HG03457 (cell line): ENCODE measurements around the gene SCNN1G.

Experiments used
- ATAC-seq: cut with Tn5 transposase; IDR thresholded peaks from one replicate; pipeline ENCODE4 v1.9.1; 2021; ENCODE audit warnings: moderate number of reproducible peaks; ENCODE audit not compliant: unreplicated experiment

SCNN1G gene

DNA sequence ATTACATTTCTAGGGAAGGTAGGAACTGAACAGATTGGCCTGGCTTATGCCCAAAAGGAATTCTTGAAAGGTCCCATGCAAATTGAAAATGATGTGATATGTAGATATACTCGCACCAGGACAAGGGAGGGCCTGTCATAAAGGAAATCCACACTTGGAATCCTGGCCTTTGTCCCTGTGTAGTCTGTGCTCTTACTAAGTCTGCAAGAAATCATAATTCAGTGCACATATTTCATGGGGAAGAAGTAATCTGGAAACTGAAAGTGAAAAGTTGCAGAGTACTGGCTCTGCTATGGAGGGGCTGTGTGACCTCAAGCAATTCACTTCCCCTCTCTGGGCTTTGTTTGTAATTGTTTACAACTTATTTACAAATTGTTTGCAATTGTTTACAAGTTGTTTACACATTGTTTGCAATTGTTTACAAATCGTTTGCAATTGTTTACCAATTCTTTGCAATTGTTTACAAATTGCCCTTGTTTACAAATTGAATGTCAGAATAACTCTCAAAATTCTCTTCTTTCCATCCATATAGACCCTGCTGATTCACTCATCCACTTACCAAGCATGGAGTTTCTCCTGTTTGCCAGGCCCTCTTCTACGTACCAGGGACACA, 12.9 kb downstream of the SCNN1G start:
- no peak for ATAC-seq

DNA sequence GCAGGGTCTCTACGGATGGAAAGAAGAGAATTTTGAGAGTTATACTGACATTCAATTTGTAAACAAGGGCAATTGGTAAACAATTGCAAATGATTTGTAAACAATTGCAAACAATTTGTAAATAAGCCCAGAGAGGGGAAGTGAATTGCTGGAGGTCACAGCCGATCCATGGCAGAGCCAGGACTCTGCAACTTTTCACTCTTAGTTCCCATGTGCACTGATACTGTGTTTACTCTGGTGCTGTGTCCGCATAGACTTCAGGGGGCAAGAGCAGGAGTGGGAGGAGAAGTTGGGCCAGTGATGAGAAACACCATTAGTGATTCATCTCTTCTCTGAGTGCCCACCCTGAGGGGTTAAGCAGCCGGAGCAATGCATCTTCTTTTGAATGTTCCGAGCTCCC, 14.0 kb downstream of the SCNN1G start:
- no peak for ATAC-seq

GRCh38 chr16:23202166-23202565, 19.6 kb downstream of the SCNN1G start:
- ATAC-seq = no peak

DNA sequence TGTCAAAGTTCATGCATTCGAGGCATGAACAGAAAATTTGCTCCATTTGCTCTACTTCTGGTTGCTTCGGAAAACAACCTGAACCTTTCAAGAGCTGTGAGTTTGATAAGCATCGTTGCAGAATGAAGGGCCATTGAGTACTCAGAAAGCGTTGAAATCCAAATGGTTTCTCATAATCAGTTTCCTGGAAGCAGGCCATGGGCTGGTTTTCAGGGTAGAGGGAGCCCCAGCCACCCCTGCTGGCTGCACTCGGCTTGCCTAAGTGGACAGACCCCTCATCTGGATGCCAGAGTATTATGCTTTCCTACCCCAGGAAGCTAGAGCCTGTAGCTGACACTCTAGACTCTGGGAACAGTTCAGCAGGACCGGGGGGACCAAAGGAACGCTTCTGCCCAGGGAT, 24.4 kb downstream of the SCNN1G start:
- ATAC-seq = no peak

- ATAC-seq = no peak
These were observed 24.9 kb downstream of the SCNN1G start for GRCh38 chr16:23207485-23207884.

DNA sequence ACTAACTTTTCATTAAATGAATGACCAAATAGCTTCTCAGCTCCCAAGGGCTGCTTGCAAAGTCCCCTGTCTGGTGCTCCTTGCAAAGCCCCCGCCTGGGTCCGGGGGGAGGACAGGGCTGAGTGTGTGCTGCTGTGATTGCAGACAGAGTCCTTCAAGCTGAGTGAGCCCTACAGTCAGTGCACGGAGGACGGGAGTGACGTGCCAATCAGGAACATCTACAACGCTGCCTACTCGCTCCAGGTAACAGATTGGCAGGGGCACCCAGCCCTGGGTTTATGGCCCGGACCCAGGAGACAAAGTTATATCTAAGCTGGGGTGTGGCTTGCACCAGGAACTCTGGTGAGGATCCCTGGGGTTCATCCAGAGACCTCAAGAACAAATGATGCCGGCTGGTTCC, 27.1 kb downstream of the SCNN1G start:
- no peak for ATAC-seq

DNA sequence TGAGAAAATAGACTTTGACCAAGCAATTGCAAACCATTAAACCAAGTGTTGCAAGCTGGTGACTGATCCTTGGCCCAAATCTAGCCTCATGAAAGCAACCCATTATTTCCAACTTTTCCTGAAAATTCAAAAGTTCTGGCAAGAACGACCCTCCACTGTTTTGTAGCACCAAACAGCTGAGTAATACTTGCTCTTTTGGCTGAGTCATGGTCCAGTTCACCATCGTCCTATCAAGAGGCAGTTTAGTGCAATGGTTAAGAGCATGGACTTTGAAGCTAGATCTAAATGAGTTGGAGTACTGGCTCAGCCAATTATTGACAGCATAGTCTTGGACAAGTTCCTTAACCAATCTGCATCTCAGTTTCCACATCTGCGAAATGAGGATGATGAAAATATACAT, 31.3 kb downstream of the SCNN1G start:
- ATAC-seq = no peak

- ATAC-seq = no peak
These were observed 32.3 kb downstream of the SCNN1G start for GRCh38 chr16:23214796-23215195.

DNA sequence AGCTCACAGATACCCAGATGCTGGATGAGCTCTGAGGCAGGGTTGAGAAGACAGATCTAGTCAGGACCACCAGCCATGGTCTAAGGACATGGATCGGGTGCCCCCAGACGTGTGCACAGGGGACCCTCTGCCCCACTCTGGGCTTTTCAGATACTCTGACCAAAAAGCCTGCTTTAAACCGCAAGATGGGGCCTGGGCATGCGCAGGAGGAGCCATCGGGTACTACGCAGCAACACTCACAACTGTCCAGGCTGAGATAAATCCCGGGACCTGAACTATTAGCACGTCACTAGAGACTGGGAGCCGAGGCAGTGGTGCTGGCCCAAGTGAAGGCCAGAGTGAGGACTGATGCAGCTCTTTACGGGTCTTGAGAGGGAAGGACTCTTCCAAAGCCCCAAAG, 32.9 kb downstream of the SCNN1G start:
- ATAC-seq = no peak

DNA sequence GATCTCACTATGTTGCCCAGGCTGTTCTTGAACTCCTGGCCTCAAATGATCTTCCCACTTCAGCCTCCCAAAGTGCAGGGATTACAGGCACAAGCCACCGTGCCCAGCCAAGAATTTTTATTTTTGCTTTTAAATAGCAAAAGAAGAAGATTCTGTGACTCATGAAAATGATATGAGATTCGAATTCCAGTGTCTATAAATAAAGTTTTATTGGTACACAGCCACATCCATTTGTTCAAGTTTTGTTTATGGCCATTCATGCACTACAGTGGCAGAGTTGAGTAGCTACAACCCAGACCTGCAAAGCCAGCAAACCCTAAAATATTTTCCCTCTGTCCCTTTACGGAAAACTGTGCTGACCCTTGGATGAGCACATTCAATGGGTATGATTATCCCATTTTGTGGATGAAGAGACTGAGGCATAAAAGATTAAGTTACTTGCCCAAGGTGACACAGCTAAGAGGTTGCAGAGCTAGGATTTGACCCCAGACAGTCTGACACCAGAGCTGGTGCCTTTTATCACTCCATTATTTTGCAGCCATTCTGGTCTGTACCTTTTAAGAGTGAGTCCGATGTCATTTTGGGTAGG, 34.2 kb downstream of the SCNN1G start:
- no peak for ATAC-seq

DNA sequence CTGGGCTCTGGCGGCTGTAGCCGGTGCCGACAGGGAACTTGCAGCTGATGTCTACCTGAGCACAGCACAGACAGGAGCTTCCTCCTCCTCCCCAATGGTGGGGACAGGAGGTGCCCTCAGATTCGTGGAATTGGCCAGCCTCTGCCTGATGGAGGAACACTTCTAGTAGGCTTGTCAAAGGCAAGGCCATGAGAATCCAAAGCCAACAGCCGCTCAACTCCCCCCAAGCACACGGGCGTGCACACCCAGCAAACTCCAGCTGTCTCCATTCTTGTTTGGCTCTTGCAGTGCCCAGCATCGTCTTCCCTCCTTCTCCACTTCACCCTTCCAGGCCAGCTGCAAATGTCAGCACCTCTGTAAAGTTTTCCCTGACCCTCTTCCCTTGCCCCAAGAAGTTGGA, 35.1 kb downstream of the SCNN1G start:
- ATAC-seq = no peak

DNA sequence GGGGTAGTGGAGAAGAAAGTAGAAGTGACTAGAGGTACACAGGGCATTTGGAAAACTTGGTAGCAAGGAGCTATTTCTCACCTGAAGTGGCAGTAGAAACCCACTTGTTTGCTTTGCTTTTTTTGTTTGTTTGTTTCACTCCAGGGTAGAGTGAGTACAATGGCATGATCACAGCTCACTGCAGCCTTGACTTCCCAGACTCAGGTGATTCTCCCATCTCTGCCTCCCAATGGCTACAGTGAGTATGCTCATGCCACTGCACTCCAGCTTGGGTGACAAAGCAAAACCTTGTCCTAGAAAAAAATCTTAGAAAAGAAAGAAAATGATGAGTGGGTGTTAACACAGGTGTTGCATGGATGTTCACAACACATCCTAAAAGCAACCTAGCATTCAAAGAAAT, 40.4 kb downstream of the SCNN1G start:
- ATAC-seq = no peak

- ATAC-seq = no peak
These were observed 40.8 kb downstream of the SCNN1G start for GRCh38 chr16:23223368-23223767.

DNA sequence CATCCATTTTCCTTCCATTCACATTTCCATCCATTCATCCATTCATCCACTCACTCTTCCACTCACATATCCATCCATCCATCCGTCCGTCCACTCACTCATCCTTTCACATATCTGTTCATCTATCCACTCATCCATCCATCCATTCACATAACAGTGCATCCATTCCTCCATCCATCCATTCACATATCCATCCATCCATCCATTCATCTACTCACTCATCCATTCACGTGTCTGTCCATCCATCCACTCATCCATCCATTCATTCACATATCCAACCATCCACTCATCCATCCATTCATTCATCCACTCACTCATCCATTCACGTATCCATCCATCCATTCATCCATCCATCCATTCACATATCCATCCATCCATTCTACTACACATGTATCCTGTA, 42.6 kb downstream of the SCNN1G start:
- no peak for ATAC-seq

GRCh38 chr16:23225634-23226033, 43.1 kb downstream of the SCNN1G start:
- no peak for ATAC-seq

DNA sequence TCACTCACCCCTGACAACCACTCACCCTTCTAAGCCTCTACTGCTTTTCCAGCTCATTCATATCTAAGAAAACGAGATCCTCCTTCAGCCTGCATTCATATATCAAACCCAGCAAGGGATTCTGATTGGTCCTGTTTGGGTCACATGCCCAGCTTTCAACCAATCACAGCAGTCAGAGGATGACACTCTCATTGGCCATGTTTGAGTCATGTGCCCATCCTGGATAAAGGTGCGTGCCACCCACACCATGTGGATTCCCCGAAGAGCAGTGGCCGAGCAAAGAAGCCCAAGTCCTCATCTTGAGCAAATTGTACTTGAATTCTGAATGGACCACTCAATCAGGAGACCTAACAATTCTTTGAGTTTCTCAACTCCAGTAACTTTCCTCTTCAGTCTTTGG, 45.0 kb downstream of the SCNN1G start:
- no peak for ATAC-seq

DNA sequence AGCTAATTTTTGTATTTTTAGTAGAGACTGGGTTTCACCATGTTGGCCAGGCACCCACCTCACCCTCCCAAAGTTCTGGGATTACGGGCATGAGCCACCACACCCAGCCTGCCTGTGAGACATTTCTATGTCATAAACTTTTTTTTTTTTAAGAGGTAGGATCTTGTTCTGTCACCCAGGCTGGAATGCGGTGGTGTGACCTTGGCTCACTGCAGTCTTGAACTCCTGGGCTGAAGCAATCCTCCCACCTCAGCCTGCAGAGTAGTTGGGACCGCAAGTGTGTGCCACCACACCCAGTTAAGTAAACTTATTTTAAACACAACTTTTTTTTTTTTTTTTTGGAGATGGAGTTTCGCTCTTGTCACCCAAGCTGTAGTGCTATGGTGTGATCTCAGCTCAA, 47.2 kb downstream of the SCNN1G start:
- no peak for ATAC-seq

- ATAC-seq = no peak
These were observed 50.3 kb downstream of the SCNN1G start for GRCh38 chr16:23232806-23233205.

DNA sequence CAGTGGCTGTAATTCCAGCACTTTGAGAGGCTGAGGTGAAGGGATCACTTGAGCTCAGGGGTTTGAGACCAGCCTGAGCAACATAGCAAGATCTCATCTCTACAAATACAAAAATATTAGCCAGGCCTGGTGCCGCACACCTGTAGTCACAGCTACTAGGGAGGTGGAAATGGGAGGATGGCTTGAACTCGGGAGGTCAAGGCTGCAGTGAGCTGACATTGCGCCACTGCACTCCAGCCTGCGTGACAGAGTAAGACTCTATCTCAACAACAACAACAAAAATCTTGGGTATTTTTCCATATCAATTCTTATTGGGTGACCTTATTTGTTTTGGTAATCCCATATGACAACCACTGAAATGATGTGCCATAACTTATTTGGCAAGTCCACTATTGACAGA, 52.6 kb downstream of the SCNN1G start:
- ATAC-seq = no peak

DNA sequence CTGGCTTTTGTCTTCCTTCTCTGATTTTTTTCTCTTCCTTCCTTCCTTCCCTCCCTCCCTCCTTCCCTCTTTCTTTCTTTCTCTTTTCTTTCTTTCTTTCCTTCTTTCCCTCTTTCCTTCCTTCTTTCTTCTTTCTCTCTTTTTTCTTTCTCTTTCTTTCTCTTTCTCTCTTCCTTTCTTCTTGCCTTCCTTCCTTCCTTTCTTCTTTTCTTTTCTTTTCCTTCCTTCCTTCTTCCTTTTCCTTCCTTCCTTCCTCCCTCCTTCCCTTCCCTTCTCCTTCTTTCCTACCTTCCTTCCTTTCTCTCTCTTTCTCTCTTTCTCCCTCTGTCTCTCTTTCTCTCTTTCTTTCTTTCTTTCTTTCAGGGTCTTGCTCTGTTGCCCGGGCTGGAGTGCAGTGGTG, 54.4 kb downstream of the SCNN1G start:
- ATAC-seq = no peak

DNA sequence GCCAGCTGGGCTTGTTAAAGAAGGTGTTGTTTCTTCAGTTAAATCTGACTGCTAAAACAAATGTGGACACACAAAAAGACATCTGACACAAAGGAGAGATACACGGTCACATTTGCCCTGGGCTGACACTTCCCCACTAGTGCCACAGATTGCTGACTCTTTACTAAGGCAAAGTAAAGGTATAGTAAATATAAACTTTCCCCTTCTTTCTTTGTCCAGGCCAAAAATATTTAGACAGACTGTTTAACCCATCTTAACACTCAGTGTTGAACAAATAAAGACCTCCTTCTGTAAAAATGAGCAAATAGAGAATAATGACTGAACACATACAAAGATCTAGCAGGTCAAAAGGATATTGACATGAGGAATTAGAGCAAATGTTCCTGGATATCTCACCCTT, 58.4 kb downstream of the SCNN1G start:
- ATAC-seq = no peak

DNA sequence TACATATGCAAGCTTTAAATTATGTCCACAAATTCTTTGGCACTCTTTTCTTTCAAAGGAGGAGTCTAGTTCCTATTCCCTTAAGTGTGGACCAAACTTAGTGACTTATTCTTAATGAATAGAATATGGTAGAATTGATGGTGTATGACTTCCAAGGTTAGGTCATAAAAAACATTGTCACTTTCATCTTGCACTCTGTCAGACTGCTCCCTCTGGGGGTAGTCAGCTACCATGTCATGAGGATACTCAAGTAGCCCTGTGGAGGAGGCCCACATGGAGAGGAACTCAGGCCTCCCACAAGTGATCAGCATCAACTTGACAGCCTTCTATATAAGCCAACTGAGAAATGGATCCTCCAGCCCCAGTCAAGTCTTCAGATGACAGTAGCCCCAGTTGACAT, 61.6 kb downstream of the SCNN1G start:
- no peak for ATAC-seq

DNA sequence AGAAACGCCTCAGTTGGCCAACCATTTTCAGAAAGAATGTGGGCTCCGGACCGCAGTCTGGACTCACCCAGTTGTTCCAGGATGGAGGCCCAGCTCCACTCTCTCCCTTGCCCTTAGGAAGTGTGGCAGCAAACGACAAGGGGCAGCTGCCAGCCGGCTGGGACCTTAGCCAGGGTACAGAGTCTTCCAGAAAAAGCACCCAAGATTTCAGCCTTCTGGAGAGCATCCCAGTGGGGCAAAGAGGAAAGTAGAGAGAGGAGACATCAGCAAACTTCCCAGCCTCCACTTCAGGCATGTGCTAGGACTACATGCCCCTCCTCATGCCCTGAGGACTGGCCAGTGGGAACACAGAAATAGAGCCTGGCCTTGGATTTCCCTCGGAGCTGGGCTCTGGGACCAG, 62.7 kb downstream of the SCNN1G start:
- ATAC-seq = no peak
